B cell (primary cell): ENCODE data around the gene CCND3.

Experiments
- CTCF ChIP-seq: fragments of 200-600 bp; IDR thresholded peaks from one replicate; pipeline ENCODE4 v1.8.0; 2022; ENCODE audit warnings: antibody characterized with exemption, mild to moderate bottlenecking
- EZH2 ChIP-seq: IDR thresholded peaks from 2 replicates; pipeline ENCODE4 v1.6.1; 2012; ENCODE audit warnings: borderline replicate concordance, low read depth, mild to moderate bottlenecking, moderate library complexity, low read length; ENCODE audit not compliant: insufficient read depth, poor library complexity, severe bottlenecking

GRCh38 chr6:41964201-41964887 is 22.7 kb upstream of the CCND3 start:
- TF ChIP-seq CTCF (no peak), EZH2 (no peak)
